Hepatocyte (in vitro differentiated cells): ENCODE results near the gene SCRN2.

Experiments used
- CTCF ChIP-seq: fragments of 200-600 bp; sonication (generic); IDR thresholded peaks from 2 replicates; pipeline ENCODE4 v1.5.1; 2016; ENCODE audit warnings: antibody characterized with exemption, mild to moderate bottlenecking; ENCODE audit not compliant: poor library complexity
- EZH2phosphoT487 ChIP-seq: fragments of 200-600 bp; sonication (generic); IDR thresholded peaks from one replicate; pipeline ENCODE4 v1.6.1; 2018; ENCODE audit warnings: antibody characterized with exemption, mild to moderate bottlenecking, low read depth, moderate library complexity; ENCODE audit not compliant: unreplicated experiment, severe bottlenecking

- peak; percentile 49 for TF ChIP-seq CTCF
- TF ChIP-seq EZH2phosphoT487 = no peak
Measured at GRCh38 chr17:47789611-47790561, 51.2 kb downstream of the SCRN2 start.
